ENCODE data around the gene SCFD2.

DNA sequence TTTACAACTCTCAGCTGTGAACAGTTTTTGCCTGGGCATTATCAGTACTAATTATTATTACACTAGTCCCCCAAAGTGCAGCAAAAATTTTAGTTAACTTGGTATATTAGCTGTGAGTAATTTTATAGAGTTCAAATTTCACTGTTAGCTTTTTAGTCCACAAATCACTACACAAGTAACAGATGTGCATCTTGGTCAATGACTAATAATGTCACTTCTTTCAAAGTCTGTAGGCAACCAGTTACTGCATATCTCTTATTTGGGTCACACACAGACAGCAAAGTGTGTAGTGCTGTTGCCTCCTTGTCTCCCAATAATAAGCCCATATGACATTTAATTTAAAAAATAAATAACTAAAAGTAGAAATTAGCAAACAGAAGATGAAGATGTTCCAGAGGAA, 159.9 kb downstream of the SCFD2 start:
- no peak for TF ChIP-seq EZH2 (IDR thresholded peaks at IDR 0.05; ENCODE audit: low read depth)
- TF ChIP-seq, protein P1, sequence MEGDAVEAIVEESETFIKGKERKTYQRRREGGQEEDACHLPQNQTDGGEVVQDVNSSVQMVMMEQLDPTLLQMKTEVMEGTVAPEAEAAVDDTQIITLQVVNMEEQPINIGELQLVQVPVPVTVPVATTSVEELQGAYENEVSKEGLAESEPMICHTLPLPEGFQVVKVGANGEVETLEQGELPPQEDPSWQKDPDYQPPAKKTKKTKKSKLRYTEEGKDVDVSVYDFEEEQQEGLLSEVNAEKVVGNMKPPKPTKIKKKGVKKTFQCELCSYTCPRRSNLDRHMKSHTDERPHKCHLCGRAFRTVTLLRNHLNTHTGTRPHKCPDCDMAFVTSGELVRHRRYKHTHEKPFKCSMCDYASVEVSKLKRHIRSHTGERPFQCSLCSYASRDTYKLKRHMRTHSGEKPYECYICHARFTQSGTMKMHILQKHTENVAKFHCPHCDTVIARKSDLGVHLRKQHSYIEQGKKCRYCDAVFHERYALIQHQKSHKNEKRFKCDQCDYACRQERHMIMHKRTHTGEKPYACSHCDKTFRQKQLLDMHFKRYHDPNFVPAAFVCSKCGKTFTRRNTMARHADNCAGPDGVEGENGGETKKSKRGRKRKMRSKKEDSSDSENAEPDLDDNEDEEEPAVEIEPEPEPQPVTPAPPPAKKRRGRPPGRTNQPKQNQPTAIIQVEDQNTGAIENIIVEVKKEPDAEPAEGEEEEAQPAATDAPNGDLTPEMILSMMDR (conservative IDR thresholded peaks at IDR 0.05) = no peak

Data from PC-9 (cell line).